RPMI7951 (cell line): ENCODE measurements around the gene TERT. TPM values are rescaled to one million over a fixed set of nuclear protein-coding genes. Genes with fewer than 3 reads are reported as not detected.

ENCODE experiments used
- DNase-seq: peaks from one replicate; pipeline ENCODE4 v3.0.0-alpha.2; 2012; ENCODE audit warnings: low read depth
- total RNA-seq: library from RNA; depleted of rRNA; stranded (reverse); fragments of >200 nt; shearing (Covaris generic); gene quantifications from 2 replicates; pipeline ENCODE4 v1.2.3, GENCODE V29; 2014

The TERT gene
- total RNA-seq, 1 experiment from 2014 or later, result not detected

DNA sequence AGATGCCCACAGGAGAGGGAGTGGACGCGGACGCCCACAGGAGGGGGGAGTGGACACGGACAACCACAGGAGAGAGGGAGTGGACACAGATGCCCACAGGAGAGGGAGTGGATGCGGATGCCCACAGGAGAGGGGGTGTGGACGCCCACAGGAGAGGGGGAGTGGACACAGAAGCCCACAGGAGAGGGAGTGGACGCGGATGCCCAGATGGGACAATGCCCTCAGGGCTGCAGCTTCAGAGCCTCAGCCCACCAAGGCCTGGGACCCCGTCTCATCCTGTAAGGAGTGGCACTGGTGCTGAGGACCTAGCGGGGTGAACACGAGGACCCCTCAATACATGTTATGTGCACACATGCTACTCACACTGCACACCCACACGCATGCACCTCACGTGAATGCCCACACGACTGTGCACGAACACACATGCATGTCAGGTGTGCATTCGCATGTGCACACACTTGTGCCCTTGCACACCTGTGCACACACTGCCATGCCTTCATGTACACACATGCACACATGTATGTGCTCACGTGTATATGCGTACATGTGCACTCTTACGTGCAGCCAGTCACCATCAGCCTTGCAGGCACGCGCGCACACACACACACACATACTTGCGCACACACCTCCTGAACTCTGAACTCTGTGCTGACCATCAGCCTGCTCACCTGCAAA is 34.9 kb downstream of the TERT start:
- no peak for DNase-seq

DNA sequence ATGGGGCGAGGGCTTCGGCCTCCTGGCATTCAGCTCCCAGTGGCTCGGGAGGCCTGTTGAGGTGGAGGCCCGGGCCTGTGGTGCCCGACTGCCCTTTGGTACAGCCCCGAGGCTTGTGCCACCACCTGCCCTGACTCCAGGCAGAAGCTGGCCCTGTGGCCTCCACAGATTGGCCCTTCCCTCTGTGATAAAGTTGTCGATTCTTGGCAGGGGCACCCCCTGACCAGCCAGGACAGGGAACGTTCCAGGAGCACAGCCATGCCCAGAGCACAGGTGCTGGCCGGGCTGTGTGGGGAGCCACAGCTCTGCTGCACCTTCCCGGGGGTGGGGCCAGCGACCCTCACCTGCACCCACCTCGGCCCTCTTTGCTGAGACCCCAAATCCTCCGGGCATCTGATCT is 37.0 kb downstream of the TERT start:
- DNase-seq, result no peak

DNA sequence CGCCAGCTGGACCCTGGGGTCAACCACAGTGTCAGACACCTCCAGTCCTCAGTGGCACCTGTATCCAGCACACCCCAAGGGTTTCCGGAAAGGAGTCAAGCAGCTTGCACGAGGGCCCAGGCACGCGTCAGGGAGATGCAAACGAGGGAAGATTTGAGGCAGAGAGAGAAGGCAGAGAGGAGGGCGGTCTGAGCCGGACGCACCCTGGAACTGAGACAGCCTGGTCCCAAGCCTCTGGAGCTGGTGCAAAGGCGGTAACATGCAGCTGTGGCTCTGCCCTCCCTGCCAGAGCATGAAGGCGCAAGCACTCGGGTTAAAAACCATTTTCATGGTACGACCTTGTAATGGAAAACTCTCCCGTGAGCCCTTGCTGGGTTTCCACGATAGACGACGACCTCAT is 37.5 kb downstream of the TERT start:
- no peak for DNase-seq

DNA sequence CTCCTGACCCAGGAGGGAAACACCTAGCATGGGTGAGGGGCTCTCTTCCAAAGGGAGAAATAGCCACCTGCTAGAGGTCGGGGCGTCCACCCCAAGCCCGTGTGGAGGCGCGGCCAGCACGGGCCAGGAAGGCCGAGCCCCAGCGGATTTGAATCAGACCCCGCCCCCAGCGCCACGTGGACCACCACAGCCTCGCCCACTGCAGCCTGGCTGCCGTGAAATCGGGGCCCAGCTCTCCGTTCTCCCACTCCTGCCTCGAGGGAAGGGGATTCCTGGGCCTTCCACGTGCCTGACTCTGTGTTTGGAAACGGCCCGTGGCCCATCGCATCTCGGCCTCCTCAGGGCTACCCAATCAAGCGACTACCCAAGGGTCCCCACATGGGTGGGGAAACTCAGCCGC is 38.1 kb downstream of the TERT start:
- DNase-seq, result no peak

DNA sequence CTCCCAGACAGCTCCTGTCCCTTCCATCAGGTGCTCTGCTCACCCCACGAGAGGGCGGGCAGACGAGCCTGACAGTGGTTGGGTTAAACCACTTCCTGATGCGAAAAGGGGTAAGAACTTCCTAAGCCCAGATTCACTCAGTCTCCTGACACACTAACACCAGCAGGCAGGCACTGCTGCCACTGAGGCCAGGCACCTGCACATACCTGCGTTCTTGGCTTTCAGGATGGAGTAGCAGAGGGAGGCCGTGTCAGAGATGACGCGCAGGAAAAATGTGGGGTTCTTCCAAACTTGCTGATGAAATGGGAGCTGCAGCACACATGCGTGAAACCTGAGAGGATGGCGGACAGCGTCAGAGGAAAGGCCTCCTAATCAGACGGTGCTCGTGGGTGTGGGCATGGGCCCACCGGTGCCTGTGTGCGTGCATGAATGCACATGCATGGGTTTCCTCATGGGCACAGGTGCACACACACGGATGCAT is 39.7 kb downstream of the TERT start:
- no peak for DNase-seq

DNA sequence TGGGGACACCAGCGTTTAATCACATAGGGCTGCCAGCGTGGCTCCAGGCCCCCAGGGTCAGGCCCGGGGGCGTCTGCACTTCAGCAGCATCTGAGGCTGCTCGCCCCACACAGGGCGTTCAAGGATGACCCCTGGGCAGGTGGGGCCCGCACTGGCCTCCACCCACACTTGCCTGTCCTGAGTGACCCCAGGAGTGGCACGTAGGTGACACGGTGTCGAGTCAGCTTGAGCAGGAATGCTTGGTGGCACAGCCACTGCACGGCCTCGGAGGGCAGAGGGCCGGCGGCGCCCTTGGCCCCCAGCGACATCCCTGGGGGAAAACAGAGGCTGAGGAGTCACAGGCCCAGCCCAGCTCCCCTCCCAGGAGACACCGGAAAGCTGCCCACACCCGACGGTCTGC is 40.7 kb downstream of the TERT start:
- DNase-seq, result no peak

DNA sequence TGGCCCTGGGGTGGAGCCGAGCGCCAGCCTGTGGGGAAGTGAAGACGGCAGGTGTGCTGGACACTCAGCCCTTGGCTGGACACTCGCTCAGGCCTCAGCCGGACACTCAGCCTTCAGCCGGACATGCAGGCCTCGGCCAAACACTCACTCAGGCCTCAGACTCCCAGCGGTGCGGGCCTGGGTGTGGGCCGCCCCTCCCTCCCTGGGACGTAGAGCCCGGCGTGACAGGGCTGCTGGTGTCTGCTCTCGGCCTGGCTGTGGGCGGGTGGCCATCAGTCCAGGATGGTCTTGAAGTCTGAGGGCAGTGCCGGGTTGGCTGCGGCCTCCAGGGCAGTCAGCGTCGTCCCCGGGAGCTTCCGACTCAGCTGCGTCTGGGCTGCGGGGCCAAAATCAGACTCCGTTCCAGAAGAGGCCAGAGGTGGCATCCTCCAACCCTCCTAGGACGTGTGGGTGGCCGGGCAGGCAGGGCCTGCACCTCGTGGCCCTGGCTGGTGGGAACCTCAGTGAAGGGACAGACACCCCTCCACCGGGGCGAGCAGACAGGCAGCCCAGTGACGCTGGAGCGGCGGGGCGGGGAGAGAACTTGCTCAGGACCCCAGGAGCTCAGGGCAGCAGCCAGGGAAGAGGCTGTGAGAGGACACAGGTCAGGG is 41.3 kb downstream of the TERT start:
- DNase-seq, result no peak

DNA sequence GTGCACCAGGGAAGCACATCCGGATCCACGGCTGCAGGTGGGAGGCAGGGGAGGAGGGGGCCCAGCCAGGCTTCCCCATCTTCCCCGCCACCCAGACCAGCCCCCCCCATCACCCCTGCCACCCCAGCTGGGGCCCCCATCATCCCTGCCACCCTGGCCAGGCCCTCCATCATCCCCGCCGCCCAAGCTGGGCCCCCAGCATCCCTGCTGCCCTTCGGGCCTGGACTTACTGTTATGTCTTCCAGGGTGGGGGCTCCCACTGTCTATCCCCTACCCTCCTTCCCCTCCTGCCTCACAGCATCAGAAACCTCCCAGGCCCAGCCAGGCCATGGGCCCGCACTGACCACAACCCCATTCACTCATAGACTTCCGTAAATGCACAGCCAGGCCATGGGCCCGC is 42.2 kb downstream of the TERT start:
- no peak for DNase-seq

DNA sequence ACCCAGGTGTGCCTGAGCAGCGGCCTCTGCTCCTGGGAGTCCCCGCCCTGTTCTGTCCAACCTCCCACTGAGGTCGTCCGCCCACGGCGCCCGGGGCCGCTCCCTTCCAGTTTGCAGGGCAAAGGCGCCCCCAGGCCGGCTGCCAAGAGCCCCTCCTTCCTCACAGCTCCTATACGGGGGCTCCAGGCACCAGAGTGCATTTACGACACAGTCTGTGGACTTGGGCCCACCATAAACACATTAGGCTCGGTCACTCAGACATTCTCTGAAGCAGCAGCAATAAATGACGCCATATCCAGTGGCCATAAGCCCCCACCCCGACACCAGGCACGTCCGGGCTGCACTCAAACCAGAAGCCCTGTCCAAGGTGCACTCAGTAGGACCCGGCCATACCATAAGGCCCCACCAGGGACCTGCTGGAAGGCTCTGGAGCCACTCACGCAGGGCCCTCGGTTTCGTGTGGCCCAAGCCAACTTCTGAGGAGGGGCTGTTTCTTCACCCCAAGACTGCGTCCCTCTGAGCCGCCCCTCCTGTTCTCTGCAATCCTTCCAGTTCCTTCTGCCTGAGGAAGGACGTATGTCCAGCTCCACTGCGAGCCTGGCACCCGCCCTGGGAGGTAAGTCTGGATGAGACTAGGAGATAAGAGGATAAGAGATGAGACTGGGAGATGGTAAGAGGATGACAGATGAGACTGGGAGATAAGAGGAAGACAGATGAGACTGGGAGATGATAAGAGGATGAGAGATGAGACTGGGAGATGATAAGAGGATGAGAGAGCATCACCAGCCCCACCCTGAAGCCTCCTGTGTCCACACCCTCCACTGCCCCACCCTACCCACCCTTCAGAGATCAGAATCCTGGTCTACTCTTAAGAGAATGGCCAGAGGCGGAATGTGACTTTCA is 42.9 kb downstream of the TERT start:
- no peak for DNase-seq

DNA sequence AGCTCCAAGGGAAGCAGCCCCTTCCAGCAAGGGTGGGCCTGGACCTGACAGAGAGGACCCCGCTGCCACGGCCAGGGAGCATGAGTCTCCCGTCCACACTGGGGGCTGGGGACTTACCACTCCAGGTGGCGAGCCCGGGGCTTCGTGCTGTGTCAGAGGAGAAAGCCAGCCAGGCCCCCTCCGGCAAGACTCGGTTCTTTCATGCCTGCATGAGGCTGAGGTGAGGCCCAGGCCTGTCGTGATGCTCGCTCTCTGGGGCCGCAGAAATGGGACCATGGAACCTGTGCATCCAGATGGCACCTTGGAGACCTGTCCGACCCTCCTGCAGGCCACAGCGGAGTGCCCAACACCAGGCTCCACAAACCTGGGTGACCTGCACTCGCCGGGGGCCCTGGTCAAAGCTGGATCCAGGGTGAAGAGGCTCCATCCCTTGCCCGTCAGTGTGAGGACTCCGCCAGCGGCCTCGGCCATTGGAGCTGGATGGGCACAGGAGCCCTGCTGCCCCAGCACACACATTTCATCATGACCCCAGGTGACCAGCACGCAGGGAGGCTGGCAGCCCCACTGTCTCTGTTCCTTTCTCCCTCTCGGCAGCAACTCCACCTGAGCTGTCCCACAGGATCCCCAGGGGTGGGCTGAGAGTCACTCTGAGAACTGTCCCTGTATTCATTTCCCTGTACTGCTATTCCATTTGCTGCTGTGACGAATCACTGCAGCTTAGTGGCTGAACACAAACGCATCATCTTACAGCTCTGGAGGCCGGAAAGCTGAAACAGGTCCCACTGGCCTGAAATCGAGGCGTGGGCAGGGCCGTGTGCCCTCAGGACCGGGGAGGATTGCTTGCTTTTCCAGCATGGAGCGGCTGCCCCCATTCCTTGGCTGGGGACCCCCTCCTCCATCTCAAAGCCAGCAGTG is 45.2 kb downstream of the TERT start:
- DNase-seq, result no peak

DNA sequence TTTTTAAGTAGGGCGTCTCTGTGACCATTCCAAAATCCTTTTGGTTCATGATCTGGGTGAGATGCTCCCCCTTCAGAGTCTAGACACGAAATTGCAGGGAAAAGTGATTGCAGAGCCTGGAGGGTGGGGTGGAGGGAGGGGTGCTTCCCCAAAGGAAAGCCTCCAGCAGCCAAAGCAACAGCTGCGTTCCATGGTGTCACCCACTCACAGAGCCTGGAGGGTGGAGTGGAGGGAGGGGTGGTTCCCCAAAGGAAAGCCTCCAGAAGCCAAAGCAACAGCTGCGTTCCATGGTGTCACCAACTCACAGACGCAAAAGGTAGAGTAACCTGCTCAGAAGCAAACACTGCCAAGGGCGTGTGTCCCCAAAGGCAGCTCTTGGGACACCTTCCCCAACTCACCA is 47.1 kb downstream of the TERT start:
- DNase-seq, result no peak

DNA sequence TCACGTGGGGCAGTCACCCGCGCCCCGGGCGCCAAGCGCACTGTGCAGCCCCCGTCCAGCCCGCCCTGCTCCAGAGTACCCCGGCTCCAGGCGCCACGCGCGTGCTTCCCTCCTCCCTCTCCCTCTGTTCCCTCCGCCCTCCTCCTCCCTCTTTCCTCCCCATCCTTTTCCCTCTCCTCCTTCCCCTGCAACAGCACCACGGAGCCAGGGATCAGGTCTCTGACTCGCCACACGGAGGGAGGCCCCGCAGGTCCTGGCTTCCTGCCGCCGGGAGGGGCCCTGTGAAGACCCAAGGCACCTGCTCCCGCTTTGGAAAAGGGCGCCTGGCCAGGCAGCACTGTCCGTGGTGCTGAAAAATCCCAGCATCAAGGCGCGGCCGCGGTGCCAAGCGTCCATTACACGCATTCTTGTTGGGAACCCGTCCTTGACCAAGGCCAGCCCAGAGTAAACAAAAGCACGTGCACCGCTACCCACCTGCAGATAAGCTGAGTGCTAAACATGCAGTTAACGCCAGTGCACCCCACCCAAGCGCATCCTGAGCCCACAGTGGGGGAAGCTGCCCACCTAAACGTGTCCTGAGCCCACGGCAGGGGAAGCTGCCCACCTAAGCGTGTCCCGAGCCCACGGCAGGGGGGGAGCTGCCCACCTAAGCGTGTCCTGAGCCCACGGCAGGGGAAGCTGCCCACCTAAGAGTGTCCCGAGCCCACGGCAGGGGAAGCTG is 48.0 kb downstream of the TERT start:
- peak; percentile 21 for DNase-seq

DNA sequence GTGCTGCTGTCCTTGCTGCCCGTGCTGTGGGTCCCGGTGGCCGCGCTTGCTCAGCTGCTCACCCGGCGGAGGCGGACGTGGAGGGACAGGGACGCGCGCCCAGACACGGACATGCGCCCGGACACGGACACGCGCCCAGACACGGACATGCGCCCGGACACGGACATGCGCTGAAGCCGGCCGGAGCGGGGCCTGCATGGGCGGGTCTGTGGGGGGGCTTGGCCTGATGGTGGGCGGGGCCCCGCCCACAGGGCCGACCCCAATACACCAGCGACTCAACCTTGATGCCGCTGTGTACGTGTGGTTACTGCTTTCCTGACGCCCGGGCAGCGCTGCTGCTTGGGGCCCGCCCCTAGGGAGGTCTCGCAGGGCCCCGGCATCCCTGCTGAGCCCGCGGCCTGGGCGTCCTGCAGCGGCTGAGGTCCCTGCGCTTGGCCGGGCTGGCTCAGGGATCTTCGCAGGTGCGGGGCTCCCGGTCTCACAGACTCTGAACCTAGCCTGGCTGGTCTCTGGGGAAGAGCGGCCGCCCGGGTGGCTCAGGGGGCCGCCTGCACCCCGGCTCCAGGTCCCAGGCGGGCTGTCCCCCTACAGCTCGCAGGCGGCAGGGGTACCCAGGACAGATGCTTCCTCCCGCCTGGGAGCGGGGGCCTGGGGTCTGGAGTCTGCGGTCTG is 48.8 kb downstream of the TERT start:
- no peak for DNase-seq

DNA sequence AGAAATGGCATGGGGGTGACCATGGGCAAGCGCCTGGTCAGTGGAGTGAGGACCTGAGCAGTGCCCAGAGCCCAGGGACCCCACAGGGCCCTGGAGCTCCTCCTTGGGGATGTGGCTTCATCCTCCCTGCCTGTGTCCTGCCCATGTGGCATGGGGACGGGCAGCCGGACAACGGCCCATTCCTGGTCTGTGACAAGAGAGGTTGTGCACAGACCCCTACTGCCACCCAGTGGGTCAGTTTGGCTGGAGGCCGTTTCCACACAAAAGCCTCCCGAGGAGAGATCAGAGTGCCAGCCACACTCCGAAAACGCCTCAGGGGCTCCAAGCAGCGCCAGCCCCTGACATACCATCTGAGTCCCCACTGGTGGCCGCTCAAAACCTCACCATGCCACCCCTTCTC is 49.9 kb downstream of the TERT start:
- no peak for DNase-seq

DNA sequence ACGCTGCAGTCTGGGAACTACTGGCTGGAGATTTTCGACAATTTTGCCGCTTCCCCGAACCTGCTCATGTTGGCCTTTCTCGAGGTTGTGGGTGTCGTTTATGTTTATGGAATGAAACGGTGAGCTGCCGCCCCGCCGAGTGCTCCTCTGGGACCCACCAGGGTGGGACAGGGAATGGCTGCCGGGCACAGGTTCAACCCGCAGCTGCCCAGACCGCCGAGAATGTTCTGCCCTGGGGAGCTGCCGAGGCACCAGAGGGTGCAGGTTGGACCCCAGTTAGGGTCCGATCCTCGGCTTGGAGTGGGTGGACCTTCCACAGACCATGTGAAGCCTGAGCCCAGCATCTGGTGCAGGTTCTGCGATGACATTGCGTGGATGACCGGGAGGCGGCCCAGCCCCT is 50.6 kb downstream of the TERT start:
- DNase-seq, result no peak

DNA sequence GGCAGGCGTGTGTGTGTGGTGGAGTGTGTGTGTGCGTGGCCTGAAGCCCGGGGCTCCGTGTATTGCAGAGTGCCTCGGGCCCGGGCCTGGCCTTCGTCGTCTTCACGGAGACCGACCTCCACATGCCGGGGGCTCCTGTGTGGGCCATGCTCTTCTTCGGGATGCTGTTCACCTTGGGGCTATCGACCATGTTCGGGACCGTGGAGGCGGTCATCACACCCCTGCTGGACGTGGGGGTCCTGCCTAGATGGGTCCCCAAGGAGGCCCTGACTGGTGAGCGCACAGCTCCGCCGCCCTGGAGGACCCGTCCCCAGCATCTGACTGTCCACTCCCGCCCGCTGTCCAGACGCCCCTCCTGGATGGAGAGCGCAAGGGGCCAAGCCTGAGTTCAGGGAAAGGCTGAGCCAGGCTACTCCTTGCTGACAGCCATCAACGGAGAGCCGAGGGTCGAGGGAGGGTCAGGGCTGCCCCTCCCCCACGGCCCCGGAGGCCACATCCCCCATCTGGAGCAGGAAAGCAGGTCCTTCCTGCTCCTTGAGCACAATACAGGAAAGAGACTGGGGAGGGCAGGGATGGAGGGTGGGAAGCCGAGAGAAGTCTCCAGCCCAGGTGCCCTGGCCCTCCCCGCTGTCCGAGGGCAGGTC is 51.3 kb downstream of the TERT start:
- DNase-seq, result no peak

DNA sequence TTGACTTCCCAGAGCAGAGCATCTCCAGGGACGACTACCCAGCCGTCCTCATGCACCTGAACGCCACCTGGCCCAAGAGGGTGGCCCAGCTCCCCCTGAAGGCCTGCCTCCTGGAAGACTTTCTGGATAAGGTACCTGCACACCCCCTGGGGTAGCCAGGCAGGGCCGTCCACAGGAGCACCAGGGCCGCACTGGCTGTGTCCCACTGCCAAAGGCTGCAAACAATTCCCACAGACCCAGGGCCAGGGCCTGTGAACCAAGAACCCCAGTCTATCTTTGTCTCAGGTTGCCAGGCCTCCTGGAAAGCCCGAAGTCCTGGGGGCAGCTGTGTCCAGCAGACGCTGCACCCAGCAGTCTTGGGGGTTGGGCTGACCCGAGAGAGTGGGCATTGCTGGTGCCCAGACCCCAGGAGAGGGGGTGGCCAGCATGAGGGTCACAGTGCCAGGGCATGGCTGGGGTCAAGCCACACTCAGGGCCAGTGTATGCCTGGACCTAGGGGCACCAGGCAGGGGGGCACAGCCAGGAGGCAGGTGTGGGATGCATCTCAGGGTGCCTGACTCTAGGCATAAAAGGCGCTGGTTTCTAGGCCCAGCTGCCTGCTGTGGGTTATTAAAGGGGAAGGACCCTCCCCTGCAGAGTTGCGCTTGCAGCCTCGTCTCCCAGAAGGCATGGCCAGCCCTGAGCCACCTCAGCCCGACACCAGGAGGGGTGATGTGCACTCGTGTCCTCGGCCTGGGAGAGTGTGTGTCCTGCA is 52.0 kb downstream of the TERT start:
- DNase-seq, result no peak

DNA sequence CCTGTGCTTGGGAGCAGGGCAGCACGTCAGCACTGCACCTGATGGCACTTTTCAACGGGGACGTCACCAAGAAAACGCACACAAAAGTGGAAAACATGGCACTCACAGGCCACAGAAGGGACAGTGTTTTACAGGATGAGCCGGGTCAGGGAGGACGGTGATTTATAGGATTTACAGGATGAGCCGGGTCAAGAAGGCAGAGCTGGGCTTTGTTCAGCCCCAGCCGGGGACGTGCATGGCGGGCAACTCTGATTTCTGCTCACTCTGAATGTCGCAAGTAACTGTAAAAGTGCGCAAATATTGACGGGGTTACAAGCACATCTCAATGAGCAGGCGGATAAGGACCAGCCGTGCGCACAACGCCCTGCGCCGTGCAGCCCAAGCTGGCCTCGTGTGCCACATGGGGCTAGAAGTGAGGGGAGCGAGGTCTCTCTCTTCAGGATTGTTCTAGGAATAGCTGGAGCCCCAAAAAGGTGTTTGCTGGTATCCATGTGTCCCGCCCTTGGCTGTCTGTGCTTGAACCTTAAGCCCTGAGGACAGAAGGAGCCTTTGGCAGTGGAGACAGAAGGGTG is 53.3 kb downstream of the TERT start:
- DNase-seq, result no peak
